Activated CD4-positive, CD25-positive, alpha-beta regulatory T cell treated with anti-CD3 and anti-CD28 coated beads, Interleukin-2, amount 50 U/mL, for 16 hours (primary cell): ENCODE data around the gene JADE3.
"Not testable (repeated sequence)": the region's sequence is repeated elsewhere in the genome, so short reads cannot be mapped to it uniquely, and the experiment has no call there.

Experiments
- DNase-seq: peaks from one replicate; pipeline ENCODE4 v3.0.0-alpha.2; 2020; ENCODE audit warnings: low read depth, low spot score

The JADE3 gene

GRCh38 chrX:46935295-46935694 is 23.1 kb downstream of the JADE3 start:
- no peak for DNase-seq

- DNase-seq: no peak
Measured at GRCh38 chrX:46938589-46938988, 26.4 kb downstream of the JADE3 start.

- DNase-seq: no peak
Measured at GRCh38 chrX:46941341-46941740, 29.1 kb downstream of the JADE3 start.

- no peak for DNase-seq
Measured at GRCh38 chrX:46953137-46953527, 40.9 kb downstream of the JADE3 start.

GRCh38 chrX:46953597-46953996 is 41.4 kb downstream of the JADE3 start:
- no peak for DNase-seq

- no peak for DNase-seq
Measured at GRCh38 chrX:46954716-46955115, 42.5 kb downstream of the JADE3 start.

- not testable (repeated sequence) for DNase-seq
Measured at GRCh38 chrX:46956589-46956988, 44.4 kb downstream of the JADE3 start.

GRCh38 chrX:46957297-46957696 is 45.1 kb downstream of the JADE3 start:
- no peak for DNase-seq

- DNase-seq: no peak
Measured at GRCh38 chrX:46959101-46959500, 46.9 kb downstream of the JADE3 start.

GRCh38 chrX:46959985-46960700 is 47.9 kb downstream of the JADE3 start:
- DNase-seq: no peak

- no peak for DNase-seq
Measured at GRCh38 chrX:46961097-46961496, 48.9 kb downstream of the JADE3 start.

GRCh38 chrX:46961574-46962283 is 49.5 kb downstream of the JADE3 start:
- DNase-seq: no peak

- no peak for DNase-seq
Measured at GRCh38 chrX:46965125-46965758, 53.0 kb downstream of the JADE3 start.

GRCh38 chrX:46967547-46967946 is 55.3 kb downstream of the JADE3 start:
- DNase-seq: no peak

GRCh38 chrX:46977046-46977445 is 64.8 kb downstream of the JADE3 start:
- not testable (repeated sequence) for DNase-seq

GRCh38 chrX:46978341-46979291 is 66.4 kb downstream of the JADE3 start:
- DNase-seq: peak; percentile 25

GRCh38 chrX:46984705-46985104 is 72.5 kb downstream of the JADE3 start:
- no peak for DNase-seq

- no peak for DNase-seq
Measured at GRCh38 chrX:46989548-46989947, 77.3 kb downstream of the JADE3 start.

- no peak for DNase-seq
Measured at GRCh38 chrX:46991664-46992063, 79.4 kb downstream of the JADE3 start.

- DNase-seq: no peak
Measured at GRCh38 chrX:46992070-46992469, 79.8 kb downstream of the JADE3 start.

- no peak for DNase-seq
Measured at GRCh38 chrX:46994096-46994495, 81.9 kb downstream of the JADE3 start.

GRCh38 chrX:47012131-47012530 is 99.9 kb downstream of the JADE3 start:
- DNase-seq: no peak
